PC-3 (cell line): Measurements from ENCODE around the gene SMG1.

Experiments used
- EZH2 ChIP-seq: fragments of 300-600 bp; sonication (generic); IDR thresholded peaks from one replicate; pipeline ENCODE4 v1.6.1; 2017; ENCODE audit warnings: antibody characterized with exemption, mild to moderate bottlenecking, low read length; ENCODE audit not compliant: unreplicated experiment
- EZH2phosphoT487 ChIP-seq: fragments of 300-600 bp; sonication (generic); IDR thresholded peaks from 2 replicates; pipeline ENCODE4 v1.6.1; 2018; ENCODE audit warnings: mild to moderate bottlenecking, antibody characterized with exemption, low read length, borderline replicate concordance
- TF ChIP-seq, protein P1 (sequence below): fragments of 300-600 bp; sonication (generic); conservative IDR thresholded peaks from 2 replicates; pipeline ENCODE4 v1.5.1; 2017; ENCODE audit warnings: antibody characterized with exemption, low read depth, mild to moderate bottlenecking, low read length

DNA sequence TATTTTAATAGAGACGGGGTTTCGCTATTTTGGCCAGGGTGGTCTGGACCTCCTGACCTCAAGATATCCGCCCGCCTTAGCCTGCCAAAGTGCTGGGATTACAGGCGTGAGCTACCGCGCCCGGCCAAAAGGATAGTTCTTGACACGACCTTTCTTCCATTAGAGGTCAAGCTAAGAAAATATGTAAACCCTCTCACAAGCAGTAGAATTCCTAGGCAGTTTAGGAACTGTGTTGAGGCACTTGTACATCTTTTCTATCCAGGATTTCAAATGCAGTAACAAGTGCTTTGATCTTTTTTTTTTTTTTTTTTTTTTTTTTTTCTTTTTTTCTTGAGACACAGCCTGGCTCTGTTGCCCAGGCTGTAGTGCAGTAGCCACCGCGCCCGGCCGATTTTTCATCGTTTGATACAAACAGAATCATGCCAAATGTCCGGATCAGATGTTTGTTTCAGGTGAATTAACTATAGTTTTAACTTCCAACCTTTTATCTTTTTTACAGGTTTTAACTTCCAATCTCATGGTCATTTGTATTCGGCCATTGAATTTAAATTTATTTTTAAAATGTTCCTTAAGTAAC, 123.4 kb downstream of the SMG1 start:
- TF ChIP-seq, protein P1, sequence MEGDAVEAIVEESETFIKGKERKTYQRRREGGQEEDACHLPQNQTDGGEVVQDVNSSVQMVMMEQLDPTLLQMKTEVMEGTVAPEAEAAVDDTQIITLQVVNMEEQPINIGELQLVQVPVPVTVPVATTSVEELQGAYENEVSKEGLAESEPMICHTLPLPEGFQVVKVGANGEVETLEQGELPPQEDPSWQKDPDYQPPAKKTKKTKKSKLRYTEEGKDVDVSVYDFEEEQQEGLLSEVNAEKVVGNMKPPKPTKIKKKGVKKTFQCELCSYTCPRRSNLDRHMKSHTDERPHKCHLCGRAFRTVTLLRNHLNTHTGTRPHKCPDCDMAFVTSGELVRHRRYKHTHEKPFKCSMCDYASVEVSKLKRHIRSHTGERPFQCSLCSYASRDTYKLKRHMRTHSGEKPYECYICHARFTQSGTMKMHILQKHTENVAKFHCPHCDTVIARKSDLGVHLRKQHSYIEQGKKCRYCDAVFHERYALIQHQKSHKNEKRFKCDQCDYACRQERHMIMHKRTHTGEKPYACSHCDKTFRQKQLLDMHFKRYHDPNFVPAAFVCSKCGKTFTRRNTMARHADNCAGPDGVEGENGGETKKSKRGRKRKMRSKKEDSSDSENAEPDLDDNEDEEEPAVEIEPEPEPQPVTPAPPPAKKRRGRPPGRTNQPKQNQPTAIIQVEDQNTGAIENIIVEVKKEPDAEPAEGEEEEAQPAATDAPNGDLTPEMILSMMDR, result no peak
- no peak for TF ChIP-seq EZH2
- no peak for TF ChIP-seq EZH2phosphoT487
